OCI-LY7 (cell line): ENCODE measurements around the gene FCHSD2.

Source experiments
- CTCF ChIP-seq: fragments of 200-600 bp; sonication (generic); conservative IDR thresholded peaks from 2 replicates; pipeline ENCODE4 v1.5.1; 2014; ENCODE audit warnings: mild to moderate bottlenecking, antibody characterized with exemption, low read length, moderate library complexity, mixed read lengths
- EZH2phosphoT487 ChIP-seq: fragments of 200-600 bp; sonication (generic); IDR thresholded peaks from 2 replicates; pipeline ENCODE4 v1.6.1; 2018; ENCODE audit warnings: low read depth, borderline replicate concordance, mild to moderate bottlenecking, mixed run types, antibody characterized with exemption, low read length, moderate library complexity, mixed read lengths

DNA sequence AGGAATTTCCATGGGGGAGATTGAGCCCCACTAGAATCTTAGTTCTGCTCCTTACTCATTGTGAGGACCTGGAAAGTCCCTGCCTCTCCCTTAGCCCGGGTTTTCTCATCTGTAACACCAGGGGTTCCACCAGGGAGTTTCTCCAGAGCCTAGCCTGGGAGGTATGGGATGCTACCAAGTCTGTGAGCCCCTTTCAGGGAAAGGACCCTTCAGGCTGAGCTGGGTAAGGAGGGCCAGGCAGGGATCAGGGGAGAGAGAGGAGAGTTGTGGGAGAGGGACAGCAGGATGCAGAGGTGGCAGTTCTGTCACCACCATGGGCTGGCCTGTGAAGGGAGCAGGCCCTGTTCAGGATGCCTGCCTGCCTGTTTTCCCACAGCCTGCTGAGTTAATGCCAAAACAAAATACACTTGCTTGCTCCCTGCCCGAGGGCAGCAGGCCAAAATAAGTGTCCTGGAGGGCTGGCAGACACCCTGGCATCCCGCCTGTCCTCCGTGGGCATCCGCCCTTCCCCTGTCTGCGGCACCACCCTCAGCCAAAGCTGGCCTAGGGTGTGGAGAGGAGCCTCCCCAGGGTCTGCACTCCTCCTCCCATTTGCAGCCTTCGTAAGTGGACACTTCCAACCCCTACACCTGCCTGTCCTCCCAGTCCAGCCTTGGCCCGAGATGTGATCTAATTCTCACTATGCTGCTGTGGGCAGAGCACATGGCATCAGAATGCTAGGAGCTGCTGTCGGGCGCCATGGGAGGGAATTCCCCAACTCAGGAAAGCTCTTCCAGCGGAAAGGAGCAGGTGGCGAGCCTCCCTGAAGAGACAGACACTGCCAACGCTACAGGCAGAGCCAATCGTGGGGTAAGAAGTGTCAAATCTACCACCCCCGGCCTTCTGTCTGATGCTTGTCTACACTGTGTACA is 5.9 kb upstream of the FCHSD2 start:
- TF ChIP-seq CTCF = no peak
- no peak for TF ChIP-seq EZH2phosphoT487
